Astrocyte of the cerebellum (primary cell): ENCODE data around the gene ARHGEF4.

ENCODE experiments used
- DNase-seq: peaks from one replicate; pipeline ENCODE4 v3.0.0-alpha.2; 2011; ENCODE audit warnings: low read depth
- H3K4me3 ChIP-seq: 2 replicates; pipeline ENCODE4 v1.5.1; 2011; ENCODE audit warnings: mild to moderate bottlenecking, low read depth, low read length, moderate library complexity
- in situ Hi-C: cut with HindIII; loops from 2 replicates; pipeline ENCODE4 v1.10.0; 2017; ENCODE audit warnings: low sequenced_read_pairs
- TF ChIP-seq, protein P1 (sequence below): IDR thresholded peaks from 2 replicates; pipeline ENCODE4 v1.5.1; 2012; ENCODE audit warnings: low read length, low read depth, moderate library complexity, mild to moderate bottlenecking; ENCODE audit errors: missing control alignments

Gene ARHGEF4

GRCh38 chr2:130845505-130846085 lies 8.9 kb downstream of the ARHGEF4 start:
- in situ Hi-C loops, result no loop called here
- TF ChIP-seq, protein P1, sequence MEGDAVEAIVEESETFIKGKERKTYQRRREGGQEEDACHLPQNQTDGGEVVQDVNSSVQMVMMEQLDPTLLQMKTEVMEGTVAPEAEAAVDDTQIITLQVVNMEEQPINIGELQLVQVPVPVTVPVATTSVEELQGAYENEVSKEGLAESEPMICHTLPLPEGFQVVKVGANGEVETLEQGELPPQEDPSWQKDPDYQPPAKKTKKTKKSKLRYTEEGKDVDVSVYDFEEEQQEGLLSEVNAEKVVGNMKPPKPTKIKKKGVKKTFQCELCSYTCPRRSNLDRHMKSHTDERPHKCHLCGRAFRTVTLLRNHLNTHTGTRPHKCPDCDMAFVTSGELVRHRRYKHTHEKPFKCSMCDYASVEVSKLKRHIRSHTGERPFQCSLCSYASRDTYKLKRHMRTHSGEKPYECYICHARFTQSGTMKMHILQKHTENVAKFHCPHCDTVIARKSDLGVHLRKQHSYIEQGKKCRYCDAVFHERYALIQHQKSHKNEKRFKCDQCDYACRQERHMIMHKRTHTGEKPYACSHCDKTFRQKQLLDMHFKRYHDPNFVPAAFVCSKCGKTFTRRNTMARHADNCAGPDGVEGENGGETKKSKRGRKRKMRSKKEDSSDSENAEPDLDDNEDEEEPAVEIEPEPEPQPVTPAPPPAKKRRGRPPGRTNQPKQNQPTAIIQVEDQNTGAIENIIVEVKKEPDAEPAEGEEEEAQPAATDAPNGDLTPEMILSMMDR, result no peak
- no peak overlapping the region for H3K4me3 ChIP-seq
- DNase-seq, result no peak

- no peak for DNase-seq
- in situ Hi-C loops, result no loop called here
- no peak overlapping the region for H3K4me3 ChIP-seq
- TF ChIP-seq, protein P1, result no peak
These were observed 9.5 kb downstream of the ARHGEF4 start for GRCh38 chr2:130846233-130846632.

- H3K4me3 ChIP-seq, result no peak overlapping the region
These were observed 10.1 kb downstream of the ARHGEF4 start for GRCh38 chr2:130846686-130847375.

GRCh38 chr2:130847776-130848525 lies 11.2 kb downstream of the ARHGEF4 start:
- in situ Hi-C loops, result no loop called here
- no peak for DNase-seq
- H3K4me3 ChIP-seq, result no peak overlapping the region
- TF ChIP-seq, protein P1, result no peak

More at GRCh38 chr2:130846686-130847375, 10.1 kb downstream of the ARHGEF4 start:
- TF ChIP-seq, protein P1, result no peak
- no peak for DNase-seq
- in situ Hi-C loops, result no loop called here

GRCh38 chr2:130848526-130849210 lies 12.0 kb downstream of the ARHGEF4 start:
- TF ChIP-seq, protein P1, result no peak
- in situ Hi-C loops, result no loop called here
- DNase-seq, result no peak
- no peak overlapping the region for H3K4me3 ChIP-seq

DNA sequence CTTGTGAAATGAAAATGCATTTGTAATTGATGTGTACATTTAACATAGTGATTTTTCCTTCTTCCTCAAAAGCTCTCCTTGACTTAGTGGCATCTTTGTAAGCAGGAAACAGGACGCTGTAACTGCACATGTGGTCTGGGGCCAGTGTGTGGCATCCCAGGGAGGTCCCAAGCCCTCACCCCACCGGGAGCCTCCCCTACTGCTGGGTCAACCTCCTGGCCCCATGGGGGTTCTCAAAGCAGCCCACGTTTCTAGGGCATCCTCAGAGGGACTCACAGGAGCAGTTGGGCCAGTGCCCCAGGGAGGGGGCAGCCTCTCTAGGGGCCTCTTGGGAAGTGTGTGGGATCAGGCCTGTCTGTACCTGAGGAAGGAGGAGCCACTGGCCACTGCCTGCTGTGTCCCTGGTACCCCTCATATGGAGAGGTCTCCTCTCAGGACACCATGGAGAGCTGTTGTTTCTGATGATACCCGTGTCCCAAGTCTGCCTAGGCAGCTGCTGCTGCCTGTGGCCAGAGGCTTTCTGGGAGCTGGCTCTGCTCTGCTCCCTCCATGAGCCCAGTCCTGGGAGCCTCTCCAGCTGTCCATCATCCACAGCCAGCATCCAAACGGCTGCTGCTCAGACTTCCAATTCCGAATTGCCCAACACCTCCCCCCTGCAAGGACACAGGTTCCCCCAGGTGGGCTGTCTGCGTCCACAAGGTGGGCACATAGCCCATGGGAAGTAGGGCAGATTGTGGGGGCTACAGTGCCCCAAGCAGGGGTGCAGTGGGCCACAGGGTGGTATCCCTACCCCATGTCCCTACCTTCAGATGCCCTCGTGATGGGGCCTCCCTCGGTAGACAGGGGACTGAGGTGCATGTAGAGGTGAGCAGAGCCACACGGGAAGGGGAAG lies 13.4 kb downstream of the ARHGEF4 start:
- TF ChIP-seq, protein P1, result no peak
- in situ Hi-C loops, result no loop called here
- DNase-seq, result no peak
- H3K4me3 ChIP-seq, result no peak overlapping the region
